HG03139 (cell line): ENCODE results near the gene UXS1.
A peak's percentile ranks its signal among the peaks of the same experiment; 100 is the strongest.

ENCODE experiments used
- ATAC-seq: cut with Tn5 transposase; IDR thresholded peaks from one replicate; pipeline ENCODE4 v1.9.1; 2021; ENCODE audit not compliant: unreplicated experiment

Gene UXS1

DNA sequence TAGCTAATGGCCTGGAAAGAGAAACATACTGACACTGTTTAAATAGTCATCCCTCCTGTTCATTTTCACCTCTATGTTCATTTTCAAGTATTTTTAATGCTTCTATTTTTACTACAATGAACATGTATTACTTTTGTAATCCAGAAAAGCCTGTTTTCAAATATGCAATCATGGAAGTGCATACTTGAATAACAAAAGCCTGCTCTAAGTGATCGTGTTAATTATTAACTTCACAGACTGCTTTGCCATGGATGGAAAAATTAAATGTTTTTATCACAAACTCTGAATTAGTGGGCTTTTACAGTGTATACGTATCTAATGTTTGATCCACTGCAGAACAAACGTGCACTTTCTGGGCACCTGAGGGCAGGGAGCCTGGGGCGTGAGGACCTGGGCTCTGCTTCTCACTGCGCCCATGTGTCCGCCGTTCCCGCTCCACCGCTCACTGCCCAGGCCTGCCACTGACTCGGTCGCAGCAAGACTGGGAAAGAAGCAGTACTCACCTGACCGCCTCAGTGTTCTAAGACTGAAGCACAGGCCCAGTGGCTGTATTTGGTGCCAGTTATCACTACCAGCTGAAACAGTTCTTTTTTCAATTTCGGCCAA is 80.6 kb downstream of the UXS1 start:
- ATAC-seq = no peak

DNA sequence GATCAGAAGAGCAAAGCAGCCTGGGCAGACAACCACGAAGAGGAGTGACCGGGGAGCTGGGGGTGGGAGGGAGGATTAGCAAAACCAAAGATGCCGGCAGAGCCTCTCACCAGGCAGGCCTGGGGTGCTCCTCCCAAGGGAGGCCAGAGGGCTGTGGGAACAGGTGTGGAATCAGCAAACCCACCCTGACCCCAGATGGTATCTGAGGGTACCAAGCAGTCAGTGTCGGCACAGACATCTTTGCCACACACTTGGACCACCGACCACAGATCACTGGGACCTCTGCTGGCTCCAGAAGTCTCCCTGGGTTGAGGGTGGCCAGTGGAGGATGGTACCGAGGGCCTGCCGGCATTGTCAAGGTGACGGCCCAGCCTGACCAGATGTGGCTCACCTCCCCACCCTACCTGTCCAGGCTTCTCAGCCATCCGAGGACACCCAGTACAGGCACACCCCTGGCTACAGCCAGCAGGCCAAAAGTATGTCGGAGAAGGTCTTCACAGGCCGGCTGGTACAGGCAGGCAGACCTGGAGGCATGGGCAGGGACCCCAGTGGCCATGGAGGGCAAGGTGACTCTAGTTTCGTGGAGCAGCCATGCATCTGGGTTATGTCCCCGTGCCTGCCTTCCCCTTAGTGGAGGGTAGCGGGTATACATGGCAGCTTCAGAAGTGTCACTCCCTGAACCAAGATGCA is 82.1 kb downstream of the UXS1 start:
- ATAC-seq = no peak

DNA sequence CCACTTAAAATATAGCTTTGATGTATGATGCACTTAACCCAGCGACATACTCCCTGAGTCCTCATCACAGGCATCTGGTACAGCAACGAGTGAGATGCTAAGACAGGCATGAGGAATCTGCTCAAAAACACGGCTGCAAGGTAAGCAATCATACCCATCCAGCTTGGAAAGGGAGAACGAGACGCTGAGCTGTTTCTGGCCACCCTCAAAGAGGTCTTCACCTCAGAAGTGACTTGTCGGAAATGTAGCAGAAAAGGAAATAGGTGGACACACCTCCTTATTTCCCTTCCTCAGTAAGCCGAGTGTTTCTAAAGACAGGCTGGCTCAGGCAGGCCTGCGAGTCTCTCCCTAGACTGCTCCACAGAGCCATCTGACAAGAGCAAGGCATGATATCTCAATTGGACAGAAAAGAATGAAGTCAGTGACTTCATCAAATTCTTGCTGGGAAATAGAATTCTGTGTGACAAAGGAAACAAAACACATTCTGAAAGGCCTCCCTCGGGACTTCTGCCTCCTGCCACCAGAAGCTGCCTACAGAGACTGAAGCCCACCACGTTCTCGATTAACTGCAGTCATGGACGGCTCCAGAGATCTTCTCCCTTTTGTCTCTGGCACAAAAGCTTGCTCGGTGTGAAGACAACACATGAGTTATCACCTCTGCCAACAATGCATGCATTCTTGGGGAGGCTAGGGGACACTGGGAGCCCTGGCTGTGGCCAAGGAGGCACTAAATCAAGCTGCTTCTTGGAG is 84.3 kb downstream of the UXS1 start:
- ATAC-seq = no peak

DNA sequence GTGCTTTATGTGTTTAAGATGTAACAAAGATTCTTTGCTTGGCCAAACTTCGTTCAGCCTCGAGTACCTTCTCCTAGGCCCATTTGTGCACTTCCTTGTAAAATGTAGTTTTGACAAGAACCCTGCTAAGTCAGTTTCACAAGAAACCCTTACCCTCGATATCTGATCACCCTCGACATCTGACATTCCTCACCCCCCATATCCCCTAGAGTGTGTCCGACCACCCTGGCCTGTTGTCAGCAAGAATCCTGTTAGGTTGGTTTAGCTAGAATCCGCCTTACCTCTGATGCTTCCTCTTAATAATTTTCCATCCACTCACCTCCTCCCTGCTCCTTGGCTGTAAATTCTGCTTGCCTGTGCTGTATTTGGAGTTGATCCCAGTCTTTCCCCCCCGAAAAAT is 85.3 kb downstream of the UXS1 start:
- ATAC-seq = no peak

DNA sequence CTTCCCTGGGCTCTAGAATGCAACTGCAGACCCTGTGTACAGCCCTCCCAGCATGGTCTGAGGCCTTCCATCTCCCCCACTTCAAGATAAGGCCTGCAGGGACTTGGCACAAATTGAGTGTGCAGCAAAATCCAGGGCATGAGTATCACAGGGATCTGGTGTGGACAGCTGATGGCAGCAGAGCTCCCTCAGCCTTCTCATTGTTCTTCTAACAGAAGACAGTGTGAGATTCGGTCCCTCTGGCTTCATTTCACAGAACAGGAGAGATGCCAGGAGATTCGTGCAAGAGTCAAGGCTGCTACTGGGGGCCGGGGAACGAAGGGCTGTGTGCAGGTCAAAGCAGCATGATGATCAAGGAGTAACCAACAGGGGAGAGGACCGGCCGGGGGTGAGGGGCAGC is 85.8 kb downstream of the UXS1 start:
- no peak for ATAC-seq

DNA sequence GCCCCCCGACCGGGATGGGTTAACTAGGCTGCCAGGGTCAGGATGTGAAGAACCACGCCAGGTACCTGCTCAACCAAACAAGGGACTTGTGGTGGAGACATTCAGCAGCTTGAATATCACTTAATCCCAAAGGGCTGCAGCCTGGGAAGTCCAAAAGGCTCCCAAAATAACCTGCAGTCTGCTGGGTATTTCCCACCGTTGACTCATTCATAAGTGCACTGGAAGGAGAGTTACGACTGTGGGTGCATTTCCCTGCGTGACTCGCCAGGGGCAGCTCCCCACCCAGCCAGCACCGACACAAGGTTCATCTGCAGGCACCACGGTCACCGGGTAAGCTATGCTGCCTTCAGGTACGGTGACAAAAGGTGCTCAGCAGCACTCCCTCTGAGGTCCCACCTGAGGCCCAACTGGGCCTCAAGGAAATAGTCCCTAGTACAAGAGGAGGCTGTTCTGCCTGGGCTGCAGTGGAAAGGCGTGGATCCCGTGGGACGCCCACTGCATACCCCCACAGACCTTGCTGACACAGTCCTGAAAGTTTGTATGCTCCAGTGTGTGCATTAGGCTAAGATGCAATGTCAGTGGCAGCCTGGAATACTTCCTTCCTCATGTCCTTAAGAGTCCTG is 86.5 kb downstream of the UXS1 start:
- peak; percentile 42 for ATAC-seq

DNA sequence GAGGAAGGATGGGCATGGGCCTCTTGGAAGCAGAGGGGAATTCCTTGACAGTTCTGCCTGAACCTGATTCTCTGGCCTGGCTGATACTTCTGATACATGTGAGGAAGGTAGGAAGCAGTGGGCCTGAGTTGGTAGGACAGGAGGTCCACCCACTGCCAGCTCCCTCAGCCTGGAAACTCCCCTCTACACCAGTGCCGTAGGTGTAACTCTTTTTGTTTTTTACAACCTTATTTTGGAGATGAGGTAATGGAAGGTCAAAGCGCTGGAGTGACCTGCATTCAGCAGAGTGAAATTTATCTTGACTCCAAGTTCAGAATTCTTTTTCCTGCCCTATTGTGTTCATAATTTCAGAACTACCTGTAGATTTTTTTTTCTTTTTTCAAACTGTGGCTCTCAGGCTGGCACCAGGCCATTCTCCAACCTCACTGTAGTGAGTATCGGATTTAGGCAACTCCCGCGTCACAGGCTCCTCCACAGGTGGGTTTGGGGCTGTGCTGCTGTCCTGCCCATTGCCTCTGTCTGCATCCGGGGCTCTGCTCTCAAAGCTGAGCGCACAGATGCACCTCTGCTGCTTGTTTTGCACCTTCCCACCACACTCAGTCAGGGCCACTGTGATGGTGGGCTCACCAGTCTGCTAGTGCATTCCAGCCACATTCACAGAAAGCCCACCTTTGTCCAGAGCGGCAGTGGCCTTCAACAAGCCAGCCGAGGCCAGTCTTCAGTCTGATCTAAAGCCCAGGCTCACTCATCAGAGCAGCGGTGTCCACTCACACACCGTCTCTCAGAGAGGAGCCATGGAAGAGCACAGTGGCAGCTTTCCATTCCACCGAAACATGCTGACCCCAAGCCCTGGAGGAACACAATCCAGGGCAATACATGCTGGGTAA is 87.2 kb downstream of the UXS1 start:
- ATAC-seq = no peak

DNA sequence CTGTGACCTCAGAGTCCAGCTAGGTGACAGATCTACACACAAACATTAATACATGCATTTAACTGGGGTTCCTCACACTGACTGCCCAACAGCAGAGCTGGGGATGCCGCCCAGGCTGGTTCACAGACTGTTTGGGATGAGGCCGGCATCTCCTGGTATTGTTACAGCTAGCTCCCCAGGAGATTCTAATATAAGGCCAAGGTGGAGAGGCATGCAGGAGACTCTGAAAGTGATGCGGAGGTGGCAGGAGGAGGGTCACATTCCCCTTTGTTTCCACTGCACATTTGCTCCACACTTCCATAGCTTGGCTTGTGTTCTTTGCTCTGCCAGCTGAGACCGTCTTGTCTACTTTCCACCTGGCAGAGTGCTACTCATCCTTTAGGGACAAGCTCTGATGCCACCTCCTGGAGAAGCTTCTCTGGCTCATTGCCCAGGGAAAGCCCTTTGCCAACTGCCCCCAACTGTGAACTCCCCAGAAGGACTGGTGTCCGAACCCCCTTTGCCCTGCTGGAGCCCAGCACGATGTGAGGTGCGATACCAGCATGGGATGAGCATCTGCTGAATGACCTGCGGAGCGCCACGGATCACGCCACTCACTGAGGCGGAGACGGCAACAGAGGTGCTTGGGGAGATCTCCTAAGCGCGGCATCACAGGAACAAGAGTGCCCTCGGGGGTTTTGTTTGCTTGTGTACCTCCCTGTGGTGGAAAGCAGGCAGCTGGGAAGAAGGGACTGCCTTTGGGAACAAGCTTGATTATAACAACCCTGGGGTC is 88.8 kb downstream of the UXS1 start:
- ATAC-seq = no peak

DNA sequence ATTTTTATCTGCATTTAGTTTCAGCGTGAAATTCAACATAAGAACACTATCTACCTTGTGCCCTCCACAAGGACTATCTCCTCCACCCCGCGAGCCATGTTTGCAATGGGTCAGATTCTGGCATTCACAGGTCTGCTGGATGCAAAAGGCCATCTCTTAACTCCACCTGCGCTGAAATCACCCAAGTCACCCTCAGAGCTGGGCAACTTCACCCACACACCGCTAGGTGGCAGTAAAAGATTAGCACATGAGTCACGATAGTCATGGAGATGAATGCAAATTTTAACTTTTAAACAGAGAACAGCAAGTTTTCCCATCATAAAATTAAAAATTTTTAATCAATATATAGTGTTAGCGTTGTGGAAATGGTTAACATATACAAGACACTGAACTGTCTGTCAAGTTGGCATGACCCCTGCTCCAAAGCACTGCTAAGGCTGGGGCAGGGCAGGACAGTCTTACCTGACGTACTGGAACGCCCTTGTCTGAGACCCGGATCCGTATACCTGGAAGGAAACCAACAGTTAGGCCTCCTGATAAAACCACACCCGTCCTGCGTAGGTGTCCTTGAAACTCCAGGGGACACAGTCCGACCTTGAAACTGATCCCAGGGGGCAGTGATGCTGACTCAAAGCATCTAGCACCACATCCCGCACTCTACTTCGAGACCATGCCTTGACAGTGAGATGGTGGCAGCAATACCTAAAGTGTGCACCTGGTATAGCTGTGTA is 89.6 kb downstream of the UXS1 start:
- ATAC-seq = peak; percentile 46

DNA sequence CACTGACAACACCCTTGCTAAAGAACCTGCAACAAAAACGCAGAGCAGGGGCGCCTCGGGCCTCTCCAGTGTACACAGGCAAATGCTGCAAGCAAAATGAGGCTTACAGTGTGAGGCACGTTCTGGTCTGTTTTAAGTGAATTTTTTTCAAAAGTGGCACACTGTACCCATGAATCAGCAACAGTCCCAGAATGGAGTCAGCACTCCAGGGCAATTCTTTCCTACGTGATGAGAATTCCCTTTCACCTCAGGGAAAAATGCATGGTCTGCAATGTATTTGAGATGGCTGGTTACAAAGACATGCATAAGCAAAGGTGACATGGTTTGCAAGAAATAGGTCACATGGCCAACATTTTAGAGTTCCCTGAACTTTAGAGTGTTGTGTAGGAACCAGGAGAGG is 94.4 kb downstream of the UXS1 start:
- no peak for ATAC-seq

DNA sequence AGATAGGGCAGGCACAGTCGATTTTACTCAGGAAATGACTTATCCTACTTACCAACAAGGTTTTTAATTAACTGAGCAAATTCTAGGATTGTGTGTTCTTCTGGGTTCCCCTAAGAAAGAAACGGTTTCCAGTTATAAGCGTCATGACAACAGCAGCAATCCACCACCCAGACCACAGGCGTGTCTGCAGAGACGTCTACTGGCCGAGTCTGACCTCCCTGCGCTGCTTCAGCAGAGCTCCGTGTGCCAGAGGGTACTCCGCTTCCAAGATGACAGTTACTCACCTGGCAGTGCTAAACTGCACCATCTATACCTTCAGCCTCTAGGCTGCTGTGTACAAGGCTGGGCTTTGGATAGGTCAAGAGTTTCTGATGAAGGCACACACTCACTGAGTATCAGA is 95.4 kb downstream of the UXS1 start:
- no peak for ATAC-seq

DNA sequence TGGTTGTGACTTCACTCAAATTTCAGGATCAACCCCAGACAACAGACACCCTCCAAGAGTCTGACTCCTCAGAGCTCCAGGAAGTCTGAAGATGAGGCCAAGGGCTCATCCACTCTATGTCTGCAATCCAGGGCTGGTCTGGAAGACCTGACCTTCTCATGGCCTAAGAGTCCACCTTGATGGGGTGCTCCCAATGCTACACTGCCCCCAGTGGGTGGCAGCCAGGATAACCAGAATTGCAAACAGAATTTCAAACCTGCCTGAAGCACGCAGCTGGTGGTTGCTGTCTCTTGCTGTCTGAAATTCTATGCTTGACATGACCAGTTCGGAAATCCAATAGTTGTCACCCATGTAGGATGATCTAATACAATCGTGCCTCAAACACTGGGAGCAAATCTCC is 96.0 kb downstream of the UXS1 start:
- no peak for ATAC-seq

DNA sequence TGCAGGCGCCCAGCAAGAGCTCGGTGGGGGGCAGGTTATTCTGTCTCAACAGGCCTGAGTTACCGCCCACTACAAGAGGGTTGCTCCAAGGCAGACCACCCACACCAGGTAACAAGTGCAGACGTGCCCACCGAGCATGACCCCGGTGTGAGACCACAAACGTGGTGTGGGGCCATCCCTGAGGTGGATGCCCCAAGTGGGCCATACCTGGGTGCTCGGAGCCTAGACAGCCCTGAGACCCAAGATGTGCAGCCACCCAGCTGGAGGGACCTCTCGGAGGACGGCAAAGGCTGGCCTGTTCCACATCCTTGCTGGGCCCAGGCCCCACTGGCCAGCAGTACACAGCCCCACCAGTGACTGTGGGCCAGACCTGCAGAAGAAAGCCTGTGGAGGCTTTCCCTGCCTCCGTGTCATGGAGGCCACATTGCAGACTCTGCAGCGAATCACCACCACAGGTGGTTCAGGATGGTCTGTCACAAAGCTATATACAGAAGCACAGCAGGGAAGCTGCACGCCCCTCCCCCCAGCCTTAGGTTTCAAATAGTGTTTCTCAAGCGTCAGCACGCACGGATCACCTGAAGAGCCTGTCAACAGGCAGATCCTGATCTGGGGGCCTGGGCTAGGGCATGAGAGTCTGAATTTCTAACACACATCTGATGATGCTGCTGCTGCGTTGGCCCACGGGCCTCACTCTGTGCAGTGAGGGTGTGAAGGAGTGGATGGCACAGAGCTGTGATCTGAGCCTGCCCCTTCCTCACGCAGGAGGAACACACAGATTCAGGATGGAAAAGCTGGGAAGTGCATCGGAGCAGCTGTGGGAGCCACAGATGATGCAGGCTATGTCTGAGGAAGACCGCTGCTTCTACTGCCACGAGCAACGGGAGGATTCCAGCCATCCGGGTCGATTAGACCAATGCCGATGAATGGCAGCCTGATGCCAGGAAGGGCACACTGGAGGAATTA is 96.8 kb downstream of the UXS1 start:
- ATAC-seq = no peak

DNA sequence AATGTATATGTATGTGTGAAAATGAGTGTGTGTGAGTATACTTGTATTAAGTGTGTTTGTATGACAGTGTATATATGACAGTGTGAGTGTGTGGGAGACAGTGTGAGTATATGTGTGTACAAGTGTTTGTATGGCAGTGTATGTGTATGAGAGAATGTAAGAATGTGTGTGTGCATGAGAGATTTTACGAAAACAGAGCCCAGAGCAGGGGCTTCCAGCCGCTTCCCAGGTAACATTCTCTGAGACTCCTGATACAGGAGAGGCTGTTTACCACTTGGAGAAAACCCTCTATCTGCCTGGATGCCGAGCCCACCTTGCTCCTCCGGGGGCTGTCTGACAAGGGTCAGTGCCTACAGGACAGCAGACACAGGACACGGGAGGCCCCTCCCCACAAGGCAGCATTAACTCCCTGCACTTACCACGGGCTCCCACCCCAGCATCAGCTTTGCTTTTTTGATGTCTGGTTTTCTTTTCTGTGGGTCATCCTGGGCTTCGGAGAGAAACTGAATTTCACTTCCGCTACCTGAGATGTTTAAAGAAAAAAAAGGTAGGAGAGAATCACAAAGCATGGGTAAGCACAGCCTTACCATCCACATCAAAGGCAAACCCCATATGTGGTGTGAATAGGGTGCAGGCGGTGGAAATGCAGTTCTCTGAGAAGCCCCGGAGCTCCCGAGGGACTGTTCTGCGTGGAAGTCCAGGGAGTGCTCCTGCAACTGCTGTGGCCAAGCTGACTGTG is 97.6 kb downstream of the UXS1 start:
- no peak for ATAC-seq

DNA sequence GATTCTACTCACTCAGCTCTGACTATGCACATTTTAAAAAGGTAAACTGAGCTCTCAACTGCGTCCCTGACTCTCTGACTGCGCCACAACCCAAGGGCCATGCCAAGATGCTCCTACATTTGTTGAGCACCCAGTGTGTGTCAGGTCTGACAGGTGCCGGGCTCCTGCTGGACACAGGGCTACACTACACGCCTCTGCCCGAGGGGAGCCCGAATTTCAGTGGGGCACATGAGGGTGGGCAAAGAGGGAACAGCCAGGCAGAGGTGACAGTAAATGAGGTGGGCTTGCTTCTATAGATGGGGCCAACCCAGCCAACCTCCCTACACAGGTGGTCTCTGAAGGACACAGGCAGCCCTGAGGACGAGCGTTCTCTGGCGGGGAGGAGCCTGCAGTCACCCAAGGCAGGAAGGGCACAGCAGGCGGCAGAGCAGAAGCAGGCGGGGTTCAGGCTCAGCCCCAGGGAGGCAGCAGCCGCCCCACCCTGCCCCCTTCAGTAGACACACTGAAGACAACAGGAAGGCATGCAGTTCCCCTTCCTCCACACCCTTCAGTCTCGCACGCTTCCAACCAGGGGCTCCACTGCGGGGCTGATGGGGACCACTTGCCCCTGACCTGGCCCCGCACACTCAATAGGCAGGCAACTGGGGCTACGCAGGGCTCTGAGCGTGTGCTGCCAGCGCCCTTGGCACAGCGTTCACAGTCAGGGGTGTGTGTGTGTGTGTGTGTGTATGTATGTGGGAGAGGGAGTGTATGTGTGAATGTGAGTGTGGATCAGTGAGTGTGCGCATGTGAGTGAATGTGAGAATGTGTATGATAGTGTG is 98.4 kb downstream of the UXS1 start:
- ATAC-seq = no peak

DNA sequence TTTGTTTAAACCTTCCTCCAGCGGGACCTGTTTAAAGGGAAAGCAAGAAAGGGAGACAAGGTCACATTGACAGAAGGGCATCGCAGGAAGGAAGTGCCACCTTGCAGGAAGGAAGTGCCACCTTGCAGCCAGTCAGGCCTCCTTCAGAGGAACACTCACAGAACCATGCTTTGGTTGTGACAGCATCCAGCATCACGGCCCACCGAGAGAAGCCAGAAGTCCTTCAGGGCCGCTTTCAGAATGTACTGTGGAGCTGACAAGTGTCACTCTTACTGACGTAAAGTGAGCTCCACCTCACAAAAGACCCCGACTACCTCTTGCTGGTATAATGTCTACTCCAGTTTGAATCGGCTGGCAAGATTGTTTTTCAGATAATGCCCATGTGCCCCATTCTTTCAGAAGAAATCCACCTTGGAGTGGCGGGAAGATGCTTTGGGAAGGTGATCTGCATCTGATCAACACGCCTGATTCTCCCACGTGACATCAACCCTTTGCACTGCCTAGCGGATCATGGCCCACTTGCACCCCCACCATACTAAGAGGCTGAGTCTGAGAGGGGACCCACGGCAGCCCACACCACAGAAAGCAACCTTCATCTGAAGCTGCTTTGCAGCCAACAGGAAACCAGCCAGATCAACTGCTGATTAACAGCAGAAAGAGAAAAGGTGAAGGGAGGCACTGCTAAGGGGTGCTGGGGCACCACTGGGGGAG is 99.8 kb downstream of the UXS1 start:
- ATAC-seq = no peak
